Measurements from ENCODE around the gene ADAMTS17.

DNA sequence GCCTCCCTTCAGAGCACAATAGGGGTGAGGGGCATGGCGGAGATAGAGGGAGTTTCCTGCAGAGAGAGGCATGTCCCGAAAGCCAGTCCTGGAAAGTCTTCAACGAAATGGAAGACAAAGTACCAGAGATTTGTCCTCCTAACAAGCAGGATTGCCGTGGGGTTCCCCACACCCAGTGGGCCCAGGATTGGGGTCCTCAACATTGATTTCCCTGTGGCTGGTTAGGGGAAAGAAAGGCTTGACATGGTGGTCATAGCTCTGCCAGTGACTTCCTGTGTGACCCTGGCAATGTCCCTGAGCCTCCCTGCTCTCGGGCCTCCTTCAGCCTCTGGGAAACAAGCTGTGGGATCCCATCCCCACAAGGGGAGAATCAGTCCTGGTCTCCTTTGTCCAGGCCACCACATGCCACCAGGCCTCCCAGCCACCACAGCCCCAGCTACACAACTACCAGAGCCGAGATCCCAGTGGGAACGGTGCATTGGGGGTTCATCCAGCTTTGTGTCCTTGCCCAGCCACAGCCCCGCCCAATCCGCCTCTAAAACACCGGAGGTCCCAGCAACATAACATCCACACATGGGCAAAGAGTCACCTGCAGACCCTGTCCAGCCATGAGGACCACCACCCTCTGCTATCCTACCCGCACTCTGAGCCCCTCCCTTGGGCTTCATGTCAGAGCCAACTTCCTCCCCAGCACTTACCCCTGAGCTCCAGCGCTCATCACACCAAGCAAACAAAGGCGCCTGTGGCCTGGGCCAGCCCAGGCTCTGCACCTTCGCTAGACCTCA is 63.0 kb downstream of the ADAMTS17 start:
- TF ChIP-seq, protein P1, sequence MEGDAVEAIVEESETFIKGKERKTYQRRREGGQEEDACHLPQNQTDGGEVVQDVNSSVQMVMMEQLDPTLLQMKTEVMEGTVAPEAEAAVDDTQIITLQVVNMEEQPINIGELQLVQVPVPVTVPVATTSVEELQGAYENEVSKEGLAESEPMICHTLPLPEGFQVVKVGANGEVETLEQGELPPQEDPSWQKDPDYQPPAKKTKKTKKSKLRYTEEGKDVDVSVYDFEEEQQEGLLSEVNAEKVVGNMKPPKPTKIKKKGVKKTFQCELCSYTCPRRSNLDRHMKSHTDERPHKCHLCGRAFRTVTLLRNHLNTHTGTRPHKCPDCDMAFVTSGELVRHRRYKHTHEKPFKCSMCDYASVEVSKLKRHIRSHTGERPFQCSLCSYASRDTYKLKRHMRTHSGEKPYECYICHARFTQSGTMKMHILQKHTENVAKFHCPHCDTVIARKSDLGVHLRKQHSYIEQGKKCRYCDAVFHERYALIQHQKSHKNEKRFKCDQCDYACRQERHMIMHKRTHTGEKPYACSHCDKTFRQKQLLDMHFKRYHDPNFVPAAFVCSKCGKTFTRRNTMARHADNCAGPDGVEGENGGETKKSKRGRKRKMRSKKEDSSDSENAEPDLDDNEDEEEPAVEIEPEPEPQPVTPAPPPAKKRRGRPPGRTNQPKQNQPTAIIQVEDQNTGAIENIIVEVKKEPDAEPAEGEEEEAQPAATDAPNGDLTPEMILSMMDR (conservative IDR thresholded peaks at IDR 0.05; ENCODE audit: low read length), result no peak
- TF ChIP-seq EZH2phosphoT487 (IDR thresholded peaks at IDR 0.05; ENCODE audit: borderline replicate concordance), result no peak
